CD4-positive, alpha-beta T cell treated with Interleukin-6 at 100 ng/mL for 8 hours (primary cell): Measurements from ENCODE around the gene TJAP1.

ENCODE experiments used
- DNase-seq: peaks from one replicate; pipeline ENCODE4 v3.0.0-alpha.2; 2020; ENCODE audit warnings: mixed read lengths, low spot score

Gene TJAP1, protein sequence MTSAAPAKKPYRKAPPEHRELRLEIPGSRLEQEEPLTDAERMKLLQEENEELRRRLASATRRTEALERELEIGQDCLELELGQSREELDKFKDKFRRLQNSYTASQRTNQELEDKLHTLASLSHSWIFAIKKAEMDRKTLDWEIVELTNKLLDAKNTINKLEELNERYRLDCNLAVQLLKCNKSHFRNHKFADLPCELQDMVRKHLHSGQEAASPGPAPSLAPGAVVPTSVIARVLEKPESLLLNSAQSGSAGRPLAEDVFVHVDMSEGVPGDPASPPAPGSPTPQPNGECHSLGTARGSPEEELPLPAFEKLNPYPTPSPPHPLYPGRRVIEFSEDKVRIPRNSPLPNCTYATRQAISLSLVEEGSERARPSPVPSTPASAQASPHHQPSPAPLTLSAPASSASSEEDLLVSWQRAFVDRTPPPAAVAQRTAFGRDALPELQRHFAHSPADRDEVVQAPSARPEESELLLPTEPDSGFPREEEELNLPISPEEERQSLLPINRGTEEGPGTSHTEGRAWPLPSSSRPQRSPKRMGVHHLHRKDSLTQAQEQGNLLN

DNA sequence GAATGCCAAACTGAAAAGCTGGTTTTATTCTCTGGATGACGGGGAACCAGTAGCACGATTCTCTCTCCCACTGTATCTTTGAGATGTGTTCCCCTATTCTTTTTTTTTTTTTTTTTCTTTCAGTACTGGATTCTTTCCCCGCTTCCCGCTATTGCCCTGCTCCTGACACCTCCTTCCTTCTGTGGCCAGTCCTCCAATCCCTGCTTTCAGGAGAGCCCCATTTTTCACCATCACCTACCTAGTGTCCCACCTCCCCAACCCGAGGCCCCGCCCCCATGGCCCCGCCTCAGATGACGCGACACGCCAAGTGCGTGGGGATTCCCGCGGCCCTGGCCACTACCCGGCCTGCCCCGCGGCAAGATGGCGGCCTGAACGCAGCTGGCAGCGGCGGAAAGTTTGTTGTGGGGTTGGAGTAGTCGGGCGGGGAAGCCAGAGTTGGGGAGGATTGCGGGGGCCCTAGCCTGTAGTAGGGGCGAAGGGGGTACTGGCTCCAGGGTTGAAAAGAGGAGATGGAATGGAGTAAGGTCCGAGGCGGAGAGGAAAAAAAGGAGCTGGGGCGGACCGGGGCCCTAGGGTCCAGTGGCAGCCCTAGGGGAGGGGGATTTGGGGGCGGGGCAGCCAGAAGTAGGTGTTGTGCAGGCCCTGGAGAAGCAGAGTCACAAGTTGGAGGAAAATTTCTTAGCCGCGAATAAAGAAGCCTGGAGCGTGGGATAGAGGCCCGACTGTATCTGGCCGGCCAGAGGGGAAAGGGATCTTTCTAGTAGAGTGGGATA, at the start of gene TJAP1:
Gene TJAP1 (plus strand): TSS at position 336 of the 773 bp plus-strand sequence. CDS start 21,432 bp downstream, outside the sequence.
- DNase-seq: peak; percentile 93

GRCh38 chr6:43428112-43428570, 49.2 kb upstream of the TJAP1 start:
- no peak for DNase-seq

DNA sequence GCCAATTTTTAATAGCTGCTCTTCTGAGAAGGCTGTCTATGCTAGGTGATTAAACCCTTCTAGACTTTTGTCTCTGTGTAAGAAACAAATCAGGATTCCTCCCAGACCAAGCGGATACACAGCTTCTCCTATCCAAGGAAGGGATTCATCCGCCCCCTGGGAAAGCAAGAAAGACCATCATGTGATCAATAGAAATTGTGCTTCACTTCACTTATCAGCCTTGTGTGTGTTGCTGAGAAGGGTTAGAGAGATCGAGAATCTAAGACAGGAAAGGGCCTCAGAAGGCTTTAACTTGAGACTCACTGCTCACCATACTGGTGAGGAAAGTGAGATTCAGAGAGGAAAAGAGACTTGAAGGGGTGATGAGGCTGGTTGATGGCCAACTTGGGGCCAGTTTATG, 48.5 kb upstream of the TJAP1 start:
- DNase-seq: no peak

- no peak for DNase-seq
These were observed 45.1 kb upstream of the TJAP1 start for GRCh38 chr6:43432009-43432945.

DNA sequence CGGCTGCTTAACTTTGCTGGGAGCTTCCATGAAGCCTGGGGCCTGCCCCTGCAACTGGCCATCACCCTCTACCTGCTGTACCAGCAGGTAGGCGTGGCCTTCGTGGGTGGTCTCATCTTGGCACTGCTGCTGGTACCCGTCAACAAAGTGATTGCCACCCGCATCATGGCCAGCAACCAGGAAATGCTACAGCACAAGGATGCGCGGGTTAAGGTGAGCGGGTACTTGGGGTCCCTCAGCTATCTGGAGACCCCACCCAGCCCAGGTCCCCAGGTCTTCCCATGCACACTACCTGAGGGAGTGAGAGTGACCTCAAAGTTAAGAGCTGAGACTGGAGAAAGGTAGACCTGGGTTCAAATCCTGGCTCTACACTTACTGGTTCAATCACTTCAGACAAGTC, 44.2 kb upstream of the TJAP1 start:
- no peak for DNase-seq

GRCh38 chr6:43434001-43434840, 43.1 kb upstream of the TJAP1 start:
- DNase-seq: no peak

DNA sequence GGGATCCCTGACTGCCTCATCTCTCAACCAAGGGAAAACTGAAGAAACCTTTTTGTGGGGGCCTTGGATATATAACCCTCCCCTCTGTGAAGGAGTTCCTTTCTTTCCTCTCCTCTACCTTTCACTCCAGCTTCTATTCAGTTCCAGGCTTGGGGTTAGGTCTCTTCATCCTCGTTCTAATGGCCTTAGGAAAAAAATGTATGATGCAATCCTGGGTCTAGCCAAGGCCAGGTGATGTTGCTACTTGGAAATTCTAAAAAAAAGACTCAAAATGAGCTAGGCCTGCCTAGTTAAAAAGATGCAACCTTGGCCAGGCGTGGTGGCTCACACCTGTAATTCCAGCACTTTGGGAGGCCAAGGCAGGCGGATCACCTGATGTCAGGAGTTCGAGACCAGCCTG, 42.4 kb upstream of the TJAP1 start:
- DNase-seq: no peak

GRCh38 chr6:43435682-43436437, 41.5 kb upstream of the TJAP1 start:
- DNase-seq: no peak

DNA sequence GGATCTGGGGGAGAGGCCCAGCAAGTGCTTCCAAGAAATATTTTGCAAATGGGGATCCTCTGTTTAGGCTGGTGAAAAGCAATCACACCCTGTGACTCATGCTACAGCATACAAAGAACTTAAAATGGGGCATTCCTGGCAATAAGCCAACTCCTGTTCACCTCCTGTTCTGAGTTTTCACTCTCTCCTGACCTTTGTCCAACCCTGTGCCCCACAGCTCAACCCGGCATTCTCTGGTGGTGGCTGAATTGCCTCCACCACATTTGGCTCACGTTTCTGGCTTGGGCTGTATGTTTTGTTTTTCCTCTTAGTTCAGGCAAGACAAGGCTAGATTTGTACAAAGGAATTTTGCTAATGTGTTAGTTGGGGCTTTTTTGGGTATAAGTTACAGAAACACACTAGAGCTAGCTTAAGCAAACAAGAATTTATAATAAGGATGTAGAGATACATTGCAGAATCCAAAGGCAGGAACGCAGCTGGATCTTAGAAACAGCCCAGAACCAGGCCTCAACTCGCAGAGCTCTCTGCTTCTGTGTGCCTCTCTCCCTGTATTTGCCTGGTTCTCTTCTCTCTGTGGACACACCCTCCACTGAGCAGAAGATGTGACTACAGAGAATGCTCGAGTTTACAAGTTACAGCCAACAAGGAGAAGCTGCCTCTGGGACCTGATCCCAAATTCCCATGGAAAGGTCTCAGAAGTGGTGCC, 40.6 kb upstream of the TJAP1 start:
- DNase-seq: no peak

- no peak for DNase-seq
These were observed 39.7 kb upstream of the TJAP1 start for GRCh38 chr6:43437700-43438099.

GRCh38 chr6:43442935-43443334, 34.4 kb upstream of the TJAP1 start:
- DNase-seq: no peak

DNA sequence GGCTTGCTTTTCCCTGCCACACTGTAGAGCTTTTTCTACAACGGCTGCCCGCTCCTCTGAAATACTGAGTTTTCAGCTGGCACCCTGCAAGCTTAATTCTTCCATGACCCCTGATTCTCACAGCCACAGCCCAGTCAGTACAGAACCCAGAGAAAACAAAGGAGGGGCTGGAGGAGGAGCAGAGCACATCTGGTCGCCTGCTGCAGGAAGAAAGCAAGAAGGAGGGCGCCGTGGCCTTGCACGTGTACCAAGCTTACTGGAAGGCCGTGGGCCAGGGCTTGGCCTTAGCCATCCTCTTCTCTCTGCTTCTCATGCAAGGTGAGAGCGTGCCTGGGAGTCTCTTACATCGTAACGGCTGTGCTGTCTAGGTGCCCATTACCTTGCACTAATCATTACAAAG, 33.3 kb upstream of the TJAP1 start:
- no peak for DNase-seq

DNA sequence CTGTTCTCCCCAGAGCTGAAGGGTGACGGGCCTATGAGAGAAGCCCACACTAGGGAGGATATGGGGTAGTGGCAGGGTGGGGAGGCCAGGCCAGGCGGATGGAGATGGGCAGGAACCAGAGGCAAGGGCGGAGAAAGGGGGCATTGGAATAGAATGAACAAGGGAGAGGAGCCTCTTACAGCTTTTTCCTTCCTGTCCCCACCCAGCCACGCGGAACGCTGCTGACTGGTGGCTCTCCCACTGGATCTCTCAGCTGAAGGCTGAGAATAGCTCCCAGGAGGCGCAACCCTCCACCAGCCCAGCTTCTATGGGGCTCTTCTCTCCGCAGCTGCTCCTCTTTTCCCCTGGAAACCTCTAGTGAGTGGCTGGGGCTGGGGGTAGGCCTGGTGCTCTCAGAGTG, 32.8 kb upstream of the TJAP1 start:
- no peak for DNase-seq

DNA sequence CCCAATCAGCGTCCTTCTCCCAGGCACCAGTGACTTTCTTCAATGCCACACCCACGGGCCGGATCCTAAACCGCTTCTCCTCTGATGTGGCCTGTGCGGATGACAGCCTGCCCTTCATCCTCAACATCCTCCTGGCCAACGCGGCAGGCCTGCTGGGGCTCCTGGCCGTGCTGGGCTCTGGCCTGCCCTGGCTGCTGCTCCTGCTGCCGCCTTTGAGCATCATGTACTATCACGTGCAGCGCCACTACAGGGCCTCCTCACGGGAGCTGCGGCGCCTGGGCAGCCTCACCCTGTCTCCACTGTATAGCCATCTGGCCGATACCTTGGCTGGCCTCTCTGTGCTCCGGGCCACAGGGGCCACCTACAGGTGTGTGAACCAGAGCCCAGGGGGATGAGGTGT, 31.8 kb upstream of the TJAP1 start:
- no peak for DNase-seq

DNA sequence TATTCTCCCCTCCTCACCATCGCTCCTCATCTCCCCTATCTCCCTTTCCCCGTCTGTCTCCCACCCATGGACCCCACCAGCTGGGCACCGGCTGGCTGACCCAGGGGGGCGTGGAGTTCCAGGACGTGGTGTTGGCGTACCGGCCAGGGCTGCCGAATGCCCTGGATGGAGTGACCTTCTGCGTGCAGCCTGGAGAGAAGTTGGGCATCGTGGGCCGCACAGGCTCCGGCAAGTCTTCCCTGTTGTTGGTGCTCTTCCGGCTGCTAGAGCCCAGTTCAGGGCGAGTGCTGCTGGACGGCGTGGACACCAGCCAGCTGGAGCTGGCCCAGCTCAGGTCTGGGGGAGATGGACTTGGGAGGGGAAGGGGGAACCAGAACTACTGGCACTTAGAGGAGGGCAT, 29.8 kb upstream of the TJAP1 start:
- DNase-seq: no peak

GRCh38 chr6:43448916-43449315, 28.5 kb upstream of the TJAP1 start:
- DNase-seq: no peak

- DNase-seq: no peak
These were observed 26.7 kb upstream of the TJAP1 start for GRCh38 chr6:43450699-43451131.

DNA sequence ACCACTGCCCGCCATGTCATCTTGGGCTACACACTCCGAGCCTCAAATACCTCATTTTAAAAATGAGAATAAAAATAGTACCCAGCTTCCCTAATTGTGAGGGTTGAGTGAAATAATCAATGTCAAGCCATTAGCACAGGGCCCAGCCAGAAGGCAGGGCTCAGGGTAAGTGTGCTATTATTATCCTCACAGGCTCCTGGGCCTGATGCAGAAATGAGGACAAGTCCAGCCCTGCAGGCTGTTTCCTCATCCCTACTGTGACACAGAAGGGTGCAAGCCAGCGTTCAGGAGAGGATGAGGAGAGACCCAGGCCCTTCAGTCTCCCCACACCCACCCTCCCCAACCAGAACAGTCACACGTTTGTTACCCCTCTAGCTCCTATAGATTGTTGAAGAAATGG, 26.0 kb upstream of the TJAP1 start:
- DNase-seq: no peak

DNA sequence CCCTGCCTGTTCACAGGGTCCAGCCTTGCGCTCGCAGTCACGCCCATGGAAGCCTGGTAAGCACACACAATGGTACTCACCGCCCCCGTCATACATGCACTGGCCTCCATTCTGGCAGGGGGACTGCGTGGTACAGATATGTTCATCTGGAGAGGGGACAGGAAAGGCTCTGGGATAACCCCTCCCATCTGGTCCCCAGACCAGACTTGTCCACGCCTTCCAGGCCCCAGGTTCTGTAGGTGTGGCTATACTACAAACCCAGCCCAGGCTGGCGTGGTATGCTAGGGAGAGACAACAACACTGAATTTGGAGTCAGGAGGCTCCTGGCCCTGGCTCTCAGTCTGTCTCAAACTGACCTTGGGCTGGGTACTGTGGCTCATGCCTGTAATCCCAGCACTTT, 25.4 kb upstream of the TJAP1 start:
- no peak for DNase-seq
